Measurements from ENCODE around the gene PPP1R13L. TPM values are rescaled to one million over a fixed set of nuclear protein-coding genes. Genes with fewer than 3 reads are reported as not detected.

PPP1R13L gene
- 10 to 100 TPM in 8 of 9 donors, 1 to 10 TPM in 1; 1.7 to 55.7 (median 35.2) TPM for total RNA-seq
- 10 to 100 TPM; 11.9 to 95.2 (median 35.2) TPM for polyA plus RNA-seq
- long read RNA-seq, donor 1: 0 reads
- long read RNA-seq, donor 2: 0 reads
- long read RNA-seq, donor 3: 0 reads
- long read RNA-seq, donor 4, partial matches to known transcripts: 5 of 6 reads
- long read RNA-seq, donor 4, other reads (novel, unspliced or antisense): 0 of 6 reads
- long read RNA-seq, donor 5, partial matches to known transcripts: 3 of 12 reads
- long read RNA-seq, donor 5, other reads (novel, unspliced or antisense): 1 of 12 reads
- long read RNA-seq, donor 6, partial matches to known transcripts: 2 of 3 reads
- long read RNA-seq, donor 6, other reads (novel, unspliced or antisense): 1 of 3 reads
- long read RNA-seq, donor 7: 0 reads
- long read RNA-seq, donor 8: 0 reads
- long read RNA-seq, donor 9: 0 reads
- long read RNA-seq, donor 10: 0 reads

GRCh38 chr19:45404557-45405434 is at the start of gene PPP1R13L:
TSS of gene PPP1R13L (minus strand) at chr19:45405069. CDS start at chr19:45398318, 6,751 bp downstream.
- Histone ChIP-seq H3K36me3 (replicated peaks in 1 of 2) (no peaks in the 10 kb centered on the region), H3K4me1 (replicated peaks in 1 of 2) (peaks cover 21 to 30% of the 10 kb centered on the region in 2 donors), H3K27me3 (no peaks in the 10 kb centered on the region), H3K4me3 (peak within 1 kb of the TSS; percentile 5 to 78 (median 56)), H3K9me3 (replicated peaks in 1 of 3) (no peaks in the 10 kb centered on the region), H3K27ac (peak within 1 kb of the TSS; percentile 78 to 94 (median 92))
- WGBS, 4 donors: 4 to 13% (median 6%) methylated on average over 12 to 46 of the region's 46 CpGs
- peak in 1 of 2 donors; percentile 55 for TF ChIP-seq POLR2A (IDR thresholded peaks at IDR 0.05)
- no peak for TF ChIP-seq CTCF (IDR thresholded peaks at IDR 0.05)
- peak; percentile 84 to 92 (median 91) for DNase-seq
- intact Hi-C loops (cut with DNase I): no loop called here

- peak overlapping the region in 1 of 5 donors; percentile 87 for H3K27ac ChIP-seq
- intact Hi-C loops (cut with DNase I): no loop called here
- WGBS, 4 donors: 73 to 79% (median 74%) methylated on average over 12 of the region's 12 CpGs
- H3K9me3 ChIP-seq (replicated peaks in 1 of 3): no peaks in the 10 kb centered on the region
- H3K4me3 ChIP-seq: no peak overlapping the region
- TF ChIP-seq POLR2A (IDR thresholded peaks at IDR 0.05) (no peak), CTCF (IDR thresholded peaks at IDR 0.05) (no peak)
- H3K4me1 ChIP-seq (replicated peaks in 1 of 2): peaks cover 18 to 23% of the 10 kb centered on the region in 2 donors
- no peaks in the 10 kb centered on the region for H3K27me3 ChIP-seq
- H3K36me3 ChIP-seq (replicated peaks in 1 of 2): no peaks in the 10 kb centered on the region
- no peak for DNase-seq
Observed at GRCh38 chr19:45451850-45452387, 47.0 kb upstream of the PPP1R13L start.

GRCh38 chr19:45451131-45451849 is 46.4 kb upstream of the PPP1R13L start:
- Histone ChIP-seq H3K27ac (peak overlapping the region in 2 of 5 donors; percentile 71 to 87), H3K27me3 (no peaks in the 10 kb centered on the region), H3K4me1 (replicated peaks in 1 of 2) (peaks cover 15 to 23% of the 10 kb centered on the region in 2 donors), H3K4me3 (peak overlapping the region in 2 of 4 donors; percentile 55 to 71), H3K36me3 (replicated peaks in 1 of 2) (no peaks in the 10 kb centered on the region), H3K9me3 (replicated peaks in 1 of 3) (no peaks in the 10 kb centered on the region)
- 3 to 6% (median 5%) methylated on average over 19 to 28 of the region's 28 CpGs for WGBS, 4 donors
- intact Hi-C loops (cut with DNase I): no loop called here
- DNase-seq: peak in 2 of 7 donors; percentile 50 to 68
- no peak for TF ChIP-seq POLR2A (IDR thresholded peaks at IDR 0.05)
- TF ChIP-seq CTCF (IDR thresholded peaks at IDR 0.05): no peak
